NCI-H524 (cell line): ENCODE results near the gene TRIO.
A peak's percentile ranks its signal among the peaks of the same experiment; 100 is the strongest.

Experiments used
- DNase-seq, 2 experiments: peaks; one replicate each; lab custom pipeline; 2025; lab: John Stamatoyannopoulos, UW

The TRIO gene

DNA sequence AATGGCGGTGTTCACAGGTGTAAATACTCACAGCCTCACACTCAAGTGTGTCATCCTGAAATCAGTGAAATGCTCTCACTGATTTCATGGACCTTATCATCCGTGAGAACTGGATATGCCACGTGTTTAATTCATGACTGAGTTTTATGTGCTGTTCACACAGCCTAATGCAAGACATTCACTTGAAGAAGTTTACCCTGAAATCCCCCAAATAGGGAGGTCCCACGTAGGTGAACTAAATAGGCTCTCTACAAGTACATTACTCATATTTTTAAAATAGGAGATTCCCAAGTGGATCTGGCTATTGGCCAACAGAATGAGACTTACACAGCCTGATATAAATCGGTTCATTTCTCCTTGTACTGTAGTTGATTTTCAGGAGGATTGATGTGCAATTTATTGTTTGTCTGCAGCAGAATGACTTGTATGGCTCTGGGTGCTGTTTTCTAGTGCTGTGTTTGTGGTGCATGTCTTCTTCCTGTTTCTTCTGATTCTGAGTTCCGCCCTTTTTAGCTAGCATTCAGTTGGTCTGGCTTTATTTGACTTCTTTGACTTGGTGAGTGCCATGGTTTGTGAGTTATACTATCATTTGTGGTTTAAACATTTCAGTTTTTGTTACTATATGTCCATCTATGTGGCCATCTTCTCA is 25.1 kb downstream of the TRIO start:
- DNase-seq, result peak; percentile 53 to 55

DNA sequence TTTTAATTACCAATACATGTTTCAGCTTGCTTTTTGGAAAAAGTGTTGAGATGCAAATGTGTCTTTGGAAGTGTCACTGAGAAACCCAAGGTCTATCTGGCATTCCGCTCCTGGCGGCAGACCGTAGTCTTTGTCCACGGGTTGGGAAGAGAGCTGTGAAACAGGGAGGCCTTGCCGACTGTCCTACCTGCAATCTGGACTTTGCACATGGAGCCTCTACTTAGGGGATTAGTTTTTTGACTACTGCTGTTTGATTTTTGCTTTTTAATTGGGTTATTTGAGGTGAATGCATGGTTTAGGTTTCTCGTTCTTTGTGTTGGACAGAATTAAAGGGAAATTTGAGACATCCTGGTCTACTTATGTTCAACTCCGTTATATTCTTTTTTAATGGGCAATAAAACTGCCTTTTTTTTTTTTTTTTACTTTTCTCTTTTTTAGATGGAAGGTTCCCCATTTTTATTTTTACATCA is 25.7 kb downstream of the TRIO start:
- DNase-seq, result peak; percentile 87 to 98

DNA sequence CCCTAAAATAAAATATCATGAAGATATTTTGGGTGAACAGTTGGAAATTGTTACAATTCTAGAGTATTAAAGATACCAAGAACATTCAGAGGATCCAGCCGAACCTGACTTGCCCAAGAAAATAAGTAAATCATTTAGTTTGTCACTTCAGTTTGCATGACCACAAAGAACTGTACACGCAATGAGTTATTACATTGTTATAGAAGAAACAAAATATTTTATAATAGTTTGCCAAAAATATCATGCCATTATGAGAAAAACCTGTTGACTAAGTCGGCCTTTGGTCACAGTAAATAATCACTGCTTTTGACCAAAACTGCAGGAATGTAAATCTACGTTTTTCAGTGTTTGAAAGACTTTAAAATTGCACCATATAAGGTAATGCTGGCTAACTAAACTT is 27.9 kb downstream of the TRIO start:
- no peak for DNase-seq

DNA sequence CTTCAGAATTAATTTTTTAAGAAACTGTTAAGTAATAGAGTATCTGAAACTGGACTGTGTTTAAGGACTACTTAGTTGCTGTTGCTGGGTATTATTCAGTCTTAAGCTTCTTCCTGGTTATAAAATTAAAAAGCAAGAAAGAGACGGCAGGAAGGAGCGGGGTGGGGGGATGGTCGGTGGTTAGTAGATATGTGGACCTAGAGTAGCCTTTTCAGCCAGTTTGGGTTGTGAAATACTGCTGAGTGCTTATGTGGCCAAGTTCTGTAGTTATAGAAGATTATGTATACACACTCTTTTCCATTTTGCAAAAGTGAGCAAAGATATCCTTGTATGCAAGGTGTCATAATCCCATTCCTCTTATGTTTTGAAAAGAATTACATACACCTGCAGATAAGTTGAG is 28.5 kb downstream of the TRIO start:
- no peak for DNase-seq

DNA sequence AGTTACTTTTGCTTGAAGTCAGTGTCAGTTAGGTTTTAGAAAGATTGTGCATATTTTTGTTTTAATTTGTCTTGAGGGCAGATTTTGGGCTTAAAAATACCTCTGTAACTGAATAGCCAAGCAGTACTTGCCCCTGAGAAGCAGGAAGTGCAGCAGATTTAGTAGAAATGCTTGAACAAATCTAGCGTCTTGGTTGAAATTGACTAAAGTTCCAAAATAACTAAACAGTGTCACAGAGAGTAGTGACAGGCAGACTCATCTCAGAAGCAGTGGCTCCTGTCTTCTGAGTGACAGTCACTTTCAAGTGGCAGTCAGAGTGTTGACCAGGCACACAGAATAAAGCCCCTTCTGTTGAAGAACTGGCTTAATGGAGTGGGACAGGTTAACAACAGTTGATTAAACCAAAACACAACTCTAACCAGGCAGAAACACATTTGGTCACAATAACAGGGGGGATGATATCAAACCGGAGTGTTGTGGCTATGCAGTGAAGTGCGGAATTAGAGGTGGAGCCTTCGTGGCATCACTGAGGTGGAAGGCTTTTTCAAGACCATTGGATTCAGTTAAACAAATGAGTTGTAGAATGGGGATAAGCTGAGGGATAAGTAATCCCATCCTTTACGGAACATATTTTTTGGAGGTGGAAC is 29.1 kb downstream of the TRIO start:
- peak; percentile 24 to 64 for DNase-seq

DNA sequence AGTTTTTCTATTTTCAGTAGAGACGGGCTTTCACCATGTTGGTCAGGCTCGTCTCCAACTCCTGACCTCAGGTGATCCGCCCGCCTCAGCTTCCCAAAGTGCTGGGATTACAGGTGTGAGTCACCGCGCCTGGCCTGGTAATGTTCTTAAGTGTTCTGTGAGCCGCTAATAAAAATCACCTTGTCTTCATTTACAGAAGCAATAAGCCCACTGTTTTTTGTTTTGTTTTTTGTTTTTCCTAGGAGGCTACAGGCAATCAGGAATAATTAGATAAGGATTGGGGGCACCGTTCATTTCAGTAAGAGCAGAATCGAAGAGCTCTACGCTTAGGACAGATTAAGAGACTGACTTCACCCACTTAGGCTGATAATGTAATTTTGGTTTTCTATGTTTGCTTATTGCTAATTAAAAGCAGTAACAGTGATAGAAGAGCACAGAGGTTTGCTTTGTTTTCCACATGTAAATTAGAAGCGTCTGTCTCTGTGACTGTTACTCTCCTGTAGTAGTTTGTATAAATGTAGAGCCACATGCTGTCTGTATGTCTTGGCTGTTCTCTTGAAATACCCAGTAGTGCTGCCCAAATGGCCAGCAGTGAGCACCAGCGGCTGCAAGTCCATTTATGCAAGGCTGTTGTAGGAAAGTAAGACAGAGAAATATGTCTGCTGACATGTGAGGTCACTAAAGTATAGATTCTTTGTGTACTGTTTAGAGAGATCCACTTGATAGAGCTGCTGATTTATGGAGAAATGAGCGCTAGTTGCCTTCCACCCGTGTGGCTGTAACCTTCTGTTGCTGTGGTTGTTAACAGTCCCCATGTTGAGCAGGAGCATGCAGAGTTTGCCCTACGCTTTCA is 30.5 kb downstream of the TRIO start:
- peak; percentile 32 to 63 for DNase-seq

DNA sequence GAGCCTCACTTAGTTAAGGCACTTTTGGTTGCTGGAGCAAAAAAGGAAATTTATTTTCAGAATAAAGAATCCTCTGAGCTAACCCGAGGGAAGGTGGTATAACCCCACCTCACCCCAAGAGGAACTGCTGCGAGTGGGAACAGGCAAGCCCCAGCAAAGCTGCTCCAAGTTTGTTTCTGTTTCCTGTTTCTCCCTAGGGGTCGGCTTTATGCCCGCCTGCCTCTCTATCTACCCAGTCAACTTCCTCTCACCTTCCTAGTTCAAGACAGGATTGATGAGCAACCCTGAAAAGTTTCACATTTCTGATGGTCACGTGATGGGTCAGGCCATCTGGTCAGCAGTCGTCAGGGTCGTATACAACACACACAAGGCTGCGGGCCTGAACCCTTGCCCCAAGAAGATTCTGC is 31.1 kb downstream of the TRIO start:
- peak; percentile 67 to 83 for DNase-seq

DNA sequence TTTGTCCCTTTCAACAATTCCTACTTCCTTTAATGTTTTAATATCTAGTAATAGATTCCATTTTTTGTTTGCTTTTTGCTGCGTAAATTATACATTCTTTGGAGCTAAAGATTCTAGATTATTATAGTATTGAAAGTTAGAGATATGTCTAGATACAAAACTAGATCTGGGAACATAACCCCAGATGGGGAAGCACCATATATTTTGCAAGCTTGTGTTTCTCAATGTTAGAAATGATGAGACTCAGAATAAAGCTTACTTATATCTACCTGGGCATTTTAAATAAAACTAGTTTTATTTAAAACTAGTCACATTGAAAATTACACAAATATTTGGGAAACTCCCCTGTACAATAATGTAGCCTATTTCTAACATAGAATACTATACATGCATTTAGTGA is 32.2 kb downstream of the TRIO start:
- no peak for DNase-seq

DNA sequence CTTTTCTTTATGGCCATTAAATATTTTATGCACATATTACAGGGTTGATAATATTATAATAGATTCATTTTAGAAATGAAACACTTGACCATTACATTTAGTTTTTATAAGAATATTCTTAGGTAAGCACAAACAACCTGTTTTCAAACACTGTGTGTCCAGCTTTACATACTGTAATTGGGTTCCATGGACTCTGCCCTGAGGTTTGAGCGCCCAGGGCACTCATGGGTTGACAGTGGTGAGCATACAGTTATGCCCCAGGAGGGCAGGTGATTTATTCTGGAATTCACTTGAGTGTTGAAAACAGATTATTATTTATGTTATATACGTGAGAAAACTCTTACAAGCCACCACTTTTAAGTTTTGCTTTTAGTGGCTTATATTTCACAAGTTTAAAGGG is 33.7 kb downstream of the TRIO start:
- peak; percentile 9 to 83 for DNase-seq

DNA sequence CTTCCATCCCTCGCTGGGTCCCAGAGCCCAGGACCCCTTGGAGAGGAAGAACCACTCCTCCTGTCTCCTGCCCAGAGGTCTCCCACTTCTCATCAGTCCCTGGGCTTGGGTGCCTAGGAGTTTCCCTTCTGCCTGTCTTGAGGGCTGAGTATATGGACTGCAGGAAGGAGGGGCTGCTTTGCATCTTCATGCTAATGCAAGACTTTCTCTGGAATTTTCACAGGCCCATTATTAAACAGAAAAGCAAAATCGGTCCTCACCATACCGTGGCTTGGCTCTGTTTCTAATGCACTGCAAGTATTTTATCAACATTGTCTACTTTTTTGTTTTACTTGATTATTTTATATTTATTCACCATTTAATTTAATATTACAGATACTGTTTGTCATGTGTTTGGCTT is 34.5 kb downstream of the TRIO start:
- DNase-seq, result peak in 1 of 2 experiments; percentile 37

DNA sequence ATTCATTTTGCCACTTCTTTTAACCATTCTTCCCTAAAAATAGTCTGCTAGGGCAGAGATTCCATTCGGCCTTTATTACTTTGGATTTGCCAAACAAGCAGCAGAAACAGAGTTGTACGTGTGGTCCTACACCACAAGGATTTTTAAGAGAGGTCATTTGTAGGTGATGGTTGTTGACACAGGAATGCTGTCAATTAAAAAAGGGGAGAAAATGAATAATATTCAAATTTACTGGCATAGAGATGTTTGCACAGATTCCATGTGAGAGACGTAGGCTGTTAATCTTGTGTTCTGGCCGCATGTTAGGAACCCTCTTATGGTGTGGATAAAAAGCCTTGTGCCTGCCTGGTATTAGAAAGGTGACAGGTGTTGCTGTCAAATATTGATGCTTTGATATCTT is 34.9 kb downstream of the TRIO start:
- peak; percentile 33 to 63 for DNase-seq

DNA sequence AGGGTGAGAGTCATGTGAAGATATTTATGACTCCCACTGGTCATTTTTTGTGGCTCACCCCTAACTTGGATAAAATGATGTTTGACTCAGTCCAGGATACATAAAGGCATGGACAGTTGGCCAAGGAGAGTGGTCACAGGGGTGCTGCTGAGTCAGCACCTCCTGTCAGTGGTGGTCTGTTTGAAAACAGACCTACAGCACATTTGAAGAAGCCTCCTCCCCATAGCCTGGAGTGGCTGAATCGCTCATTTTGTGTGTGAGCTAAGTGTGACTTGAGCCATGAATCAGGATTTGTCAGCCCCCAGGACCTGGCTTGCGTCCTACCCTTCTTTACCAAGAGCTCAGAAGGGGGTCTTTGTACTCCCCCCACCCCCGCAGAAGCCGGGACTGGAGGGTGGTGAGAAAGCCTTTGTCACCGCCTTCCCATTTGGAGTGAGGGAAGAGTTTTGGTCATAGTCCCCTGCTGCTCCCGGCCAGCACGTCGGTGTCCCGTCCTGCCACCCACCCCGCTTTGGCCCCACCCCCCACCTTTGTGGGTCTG is 35.6 kb downstream of the TRIO start:
- DNase-seq, result peak in 1 of 2 experiments; percentile 20

DNA sequence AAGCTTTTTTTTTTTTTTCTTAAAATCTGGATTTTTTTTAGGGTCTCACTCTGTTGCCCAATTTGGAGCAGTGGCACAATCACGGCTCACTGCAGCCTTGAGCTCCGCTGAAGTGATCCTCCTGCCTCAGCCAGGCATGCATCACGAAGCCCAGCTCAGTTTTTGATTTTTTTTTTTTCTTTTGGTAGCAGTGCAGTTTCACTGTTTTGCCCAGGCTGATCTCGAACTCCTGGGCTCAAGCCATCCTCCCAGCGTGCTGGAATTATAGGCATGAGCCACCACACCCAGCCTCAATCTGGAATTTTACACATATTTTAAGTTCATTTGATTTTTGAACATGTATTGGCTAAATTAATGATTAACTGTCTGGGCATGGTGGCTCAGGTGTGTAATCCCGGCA is 36.3 kb downstream of the TRIO start:
- no peak for DNase-seq

DNA sequence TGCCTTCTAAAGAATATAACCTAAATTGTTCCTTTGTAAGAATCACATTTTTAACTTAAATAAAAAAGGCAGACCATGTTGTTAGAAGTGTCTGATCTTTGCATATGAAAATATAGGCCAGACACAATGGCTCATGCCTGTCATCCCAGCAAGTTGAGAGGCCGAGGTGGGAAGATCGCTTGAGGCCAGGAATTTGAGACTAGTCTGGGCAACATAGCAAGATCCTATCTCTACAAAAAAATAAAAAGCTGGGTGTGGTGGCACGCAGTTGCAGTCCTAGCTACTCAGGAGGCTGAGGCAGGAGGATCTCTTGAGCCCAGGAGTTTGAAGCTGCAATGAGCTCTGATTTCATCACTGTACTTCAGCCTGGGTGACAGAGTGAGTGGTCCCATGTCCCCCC is 37.3 kb downstream of the TRIO start:
- DNase-seq, result no peak

DNA sequence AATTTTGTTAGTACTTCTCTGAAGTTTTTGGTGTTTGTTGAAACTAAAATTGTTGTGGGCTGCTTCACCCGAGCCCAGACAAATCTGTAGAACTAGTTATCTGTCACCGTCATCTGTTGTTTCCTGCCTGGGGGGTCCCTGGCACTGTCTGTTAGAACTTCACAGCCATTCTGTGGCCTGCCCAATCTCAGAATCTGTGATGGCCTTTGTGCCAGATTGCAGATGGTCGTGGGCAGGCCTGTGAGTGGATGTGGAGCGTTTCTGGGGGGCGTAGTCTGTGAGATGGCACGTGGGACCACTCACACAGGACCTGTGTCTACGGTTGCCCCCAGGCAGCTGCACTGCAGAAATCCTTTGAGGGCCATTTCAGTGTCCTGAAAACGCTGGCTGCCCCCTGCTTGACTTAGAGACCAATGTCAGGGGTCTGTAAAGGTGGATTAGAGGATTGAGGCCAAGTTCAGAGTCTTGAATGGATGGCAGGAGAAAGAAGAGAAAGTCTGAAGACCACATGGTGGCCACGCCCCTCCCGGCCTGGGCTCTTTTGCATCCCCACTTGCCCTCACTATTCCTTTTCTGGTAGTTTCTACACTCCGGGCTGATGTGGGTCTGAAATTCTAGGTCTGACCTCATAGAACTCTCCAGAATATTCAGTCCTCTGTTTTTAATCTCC is 38.3 kb downstream of the TRIO start:
- DNase-seq, result no peak

DNA sequence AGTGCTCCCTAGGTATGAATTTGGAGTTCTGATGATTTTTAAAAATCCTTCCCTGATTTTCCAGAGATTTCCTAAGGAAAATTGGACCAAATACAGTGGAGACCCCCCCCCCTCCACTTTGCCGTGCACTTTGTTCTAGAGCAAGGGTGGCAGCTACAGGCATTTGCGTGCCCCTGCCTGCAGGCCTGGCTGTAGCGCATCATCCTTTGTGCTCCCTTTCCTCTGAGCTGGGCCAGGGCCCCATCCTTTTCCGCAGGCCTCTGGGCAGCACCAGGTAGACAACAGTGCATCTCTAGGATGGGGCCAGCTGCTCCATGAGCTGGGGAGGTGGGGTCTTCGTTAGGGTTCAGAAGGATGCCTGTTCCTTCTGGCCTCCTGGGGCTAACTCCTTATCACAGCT is 39.6 kb downstream of the TRIO start:
- no peak for DNase-seq

DNA sequence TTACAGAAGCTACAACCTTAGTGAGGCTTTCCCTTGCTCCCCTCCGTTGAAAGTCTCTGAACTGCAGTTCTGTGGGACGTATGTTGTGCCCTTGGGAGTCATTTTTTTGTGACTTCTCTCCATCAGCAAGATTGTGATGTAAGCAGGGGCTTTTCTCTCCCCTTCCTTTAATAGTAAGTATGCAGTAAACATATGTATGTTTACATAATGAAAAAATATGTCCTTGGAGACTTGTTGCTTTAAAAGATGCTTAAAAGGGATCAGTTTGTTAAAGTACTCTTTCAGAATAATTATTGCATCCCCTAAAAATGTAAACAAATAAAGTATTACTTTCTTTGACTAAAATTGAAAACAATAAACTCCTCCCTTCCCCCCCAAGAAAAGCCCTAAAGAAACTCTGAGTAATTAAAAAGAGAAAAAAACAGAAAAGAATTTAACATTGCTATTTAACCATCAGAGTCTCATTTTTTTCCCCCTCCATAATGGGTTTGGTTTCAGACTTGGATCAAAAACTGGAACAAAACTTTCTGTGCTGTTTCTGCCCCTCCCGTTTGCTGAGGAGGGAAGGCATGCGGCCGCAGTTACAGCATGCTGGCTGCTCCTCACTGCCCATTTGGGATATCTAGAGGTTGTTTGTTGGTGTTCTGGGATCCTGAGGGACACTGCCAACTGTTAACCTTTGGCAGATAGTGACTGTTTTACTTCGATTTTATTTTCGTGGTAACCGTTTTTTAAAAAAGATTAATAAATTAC is 40.2 kb downstream of the TRIO start:
- no peak for DNase-seq

DNA sequence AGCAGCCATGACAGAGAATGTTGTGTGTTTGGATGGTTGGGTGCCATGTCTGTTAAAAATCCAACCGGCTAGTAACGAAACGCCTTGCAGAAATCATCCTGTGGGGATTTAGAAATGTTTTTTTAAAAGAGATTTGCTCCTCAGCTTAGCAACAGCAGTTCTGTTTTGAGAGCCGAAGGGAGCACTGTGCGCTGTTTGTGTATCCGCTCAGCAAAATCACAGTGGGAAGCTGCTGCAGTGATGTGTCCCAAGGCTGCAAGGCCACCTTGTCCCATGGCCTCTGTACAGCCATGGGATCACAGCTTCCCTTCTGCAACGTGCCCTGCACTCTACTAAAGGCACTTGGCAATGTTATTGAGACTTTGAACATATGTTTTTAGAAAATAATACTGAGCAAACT is 40.9 kb downstream of the TRIO start:
- no peak for DNase-seq

DNA sequence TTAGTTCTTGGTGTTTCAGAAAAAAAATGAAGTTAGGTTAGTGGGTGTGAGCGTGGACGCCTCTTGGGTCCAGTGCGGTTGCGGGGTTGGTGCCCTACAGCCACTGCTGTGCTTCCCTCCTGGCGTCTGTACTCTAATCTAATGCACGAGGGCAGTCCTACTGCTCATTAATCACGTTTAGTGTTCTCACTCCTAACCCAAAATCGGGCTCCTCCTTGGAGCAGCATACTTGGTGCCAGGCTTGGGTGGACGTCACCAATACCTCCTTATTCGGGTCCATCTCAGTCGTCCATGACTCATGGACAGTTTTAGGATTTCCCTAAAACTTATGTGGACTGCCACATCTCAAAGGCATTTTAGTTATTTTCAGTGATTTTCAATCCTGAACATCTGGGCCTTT is 41.6 kb downstream of the TRIO start:
- DNase-seq, result no peak

DNA sequence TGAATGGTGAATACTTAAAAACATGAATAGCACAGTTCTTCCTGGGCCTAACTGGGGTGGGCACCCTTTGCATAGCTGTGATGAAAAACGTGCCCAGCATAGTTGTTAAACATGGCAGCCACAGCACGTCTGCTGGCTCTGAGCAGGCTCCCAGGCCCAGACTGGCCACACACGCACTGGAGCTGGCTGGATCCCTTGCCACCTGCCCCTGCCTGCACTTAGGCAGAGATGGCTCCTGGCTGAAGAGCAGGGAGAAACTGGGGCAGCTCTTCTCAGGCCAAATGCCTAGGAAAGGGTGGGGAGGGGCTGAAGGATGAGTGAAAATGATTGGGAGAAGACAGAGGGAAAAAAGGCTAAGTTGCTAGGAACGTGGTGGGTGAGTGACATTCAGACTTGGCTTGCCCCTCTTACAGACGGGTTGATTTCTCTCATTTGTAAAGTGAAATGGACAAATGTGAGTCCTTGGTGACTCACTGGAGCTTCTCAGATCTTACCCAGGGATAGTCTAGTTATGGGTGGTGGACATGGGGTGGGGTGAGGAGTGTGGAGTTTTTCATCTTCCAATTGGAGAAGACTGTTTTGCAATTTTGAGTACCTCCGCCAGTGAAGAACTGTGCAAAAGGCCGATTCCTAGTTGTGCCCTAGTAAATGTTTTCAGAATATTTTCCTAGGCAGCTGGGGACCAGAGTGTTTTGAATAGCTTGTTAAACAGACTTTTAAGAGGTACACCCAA is 42.4 kb downstream of the TRIO start:
- DNase-seq, result peak; percentile 35 to 53
